Memory B cell (primary cell): ENCODE data around the gene DNAH6.

Source experiments
- ATAC-seq: fragments of 150-1000 bp; cut with Tn5 transposase; 2 replicates; pipeline ENCODE4 v1.10.0; 2021; ENCODE audit warnings: low read depth, mild to moderate bottlenecking, moderate library complexity
- DNase-seq, 2 donors: peaks; one replicate each; pipeline ENCODE4 v3.0.0; 2022; ENCODE audit warnings: low spot score in 2 of 2
- H3K27ac Mint-ChIP-seq: one replicate; pipeline ENCODE4 v1.8.0; 2022; ENCODE audit warnings: mild to moderate bottlenecking, moderate library complexity, mixed read lengths
- H3K27me3 Mint-ChIP-seq: one replicate; pipeline ENCODE4 v1.8.0; 2022; ENCODE audit warnings: mixed read lengths
- H3K36me3 Mint-ChIP-seq: one replicate; pipeline ENCODE4 v1.8.0; 2022; ENCODE audit warnings: mild to moderate bottlenecking, mixed read lengths
- H3K4me1 Mint-ChIP-seq: one replicate; pipeline ENCODE4 v1.8.0; 2022; ENCODE audit warnings: mixed read lengths
- H3K4me3 Mint-ChIP-seq: one replicate; pipeline ENCODE4 v1.8.0; 2022; ENCODE audit warnings: mild to moderate bottlenecking, moderate library complexity, mixed read lengths
- H3K9me3 Mint-ChIP-seq: one replicate; pipeline ENCODE4 v1.8.0; 2022; ENCODE audit warnings: mixed read lengths

Gene DNAH6

GRCh38 chr2:84836215-84836614 lies 319.9 kb downstream of the DNAH6 start:
- Mint-ChIP-seq H3K27ac (no peak overlapping the region), H3K4me3 (no peak overlapping the region), H3K27me3 (no peaks in the 10 kb centered on the region), H3K4me1 (peaks cover 17% of the 10 kb centered on the region), H3K9me3 (peaks cover 8% of the 10 kb centered on the region), H3K36me3 (peaks cover 14% of the 10 kb centered on the region)
- DNase-seq (no peak), ATAC-seq (no peak)

GRCh38 chr2:84838434-84839145 lies 322.3 kb downstream of the DNAH6 start:
- Mint-ChIP-seq H3K36me3 (peaks cover 16% of the 10 kb centered on the region), H3K9me3 (peaks cover 8% of the 10 kb centered on the region), H3K27ac (no peak overlapping the region), H3K4me1 (peaks cover 8% of the 10 kb centered on the region), H3K4me3 (no peak overlapping the region), H3K27me3 (no peaks in the 10 kb centered on the region)
- DNase-seq: no peak
- no peak for ATAC-seq

GRCh38 chr2:84839851-84840250 lies 323.6 kb downstream of the DNAH6 start:
- Mint-ChIP-seq H3K4me3 (no peak overlapping the region), H3K4me1 (peaks cover 9% of the 10 kb centered on the region), H3K27me3 (no peaks in the 10 kb centered on the region), H3K36me3 (peaks cover 19% of the 10 kb centered on the region), H3K9me3 (peaks cover 8% of the 10 kb centered on the region), H3K27ac (no peak overlapping the region)
- DNase-seq (no peak), ATAC-seq (no peak)

GRCh38 chr2:84840306-84840705 lies 324.0 kb downstream of the DNAH6 start:
- H3K9me3 Mint-ChIP-seq: peaks cover 7% of the 10 kb centered on the region
- H3K4me3 Mint-ChIP-seq: no peak overlapping the region
- H3K4me1 Mint-ChIP-seq: peaks cover 10% of the 10 kb centered on the region
- no peaks in the 10 kb centered on the region for H3K27me3 Mint-ChIP-seq
- ATAC-seq (no peak), DNase-seq (no peak)
- peaks cover 18% of the 10 kb centered on the region for H3K36me3 Mint-ChIP-seq
- no peak overlapping the region for H3K27ac Mint-ChIP-seq

- H3K27ac Mint-ChIP-seq: no peak overlapping the region
- H3K4me3 Mint-ChIP-seq: no peak overlapping the region
Observed at GRCh38 chr2:84841577-84841976, 325.3 kb downstream of the DNAH6 start.

GRCh38 chr2:84844141-84844540 lies 327.8 kb downstream of the DNAH6 start:
- Mint-ChIP-seq H3K36me3 (peaks cover 5% of the 10 kb centered on the region), H3K4me1 (peaks cover 37% of the 10 kb centered on the region), H3K27me3 (no peaks in the 10 kb centered on the region), H3K27ac (peak overlapping the region; percentile 18), H3K4me3 (no peak overlapping the region), H3K9me3 (no peaks in the 10 kb centered on the region)
- DNase-seq: no peak
- ATAC-seq: no peak

More at GRCh38 chr2:84841577-84841976, 325.3 kb downstream of the DNAH6 start:
- Mint-ChIP-seq H3K36me3 (peaks cover 16% of the 10 kb centered on the region), H3K27me3 (no peaks in the 10 kb centered on the region), H3K9me3 (peaks cover 3% of the 10 kb centered on the region), H3K4me1 (peaks cover 23% of the 10 kb centered on the region)
- ATAC-seq (no peak), DNase-seq (no peak)

- Mint-ChIP-seq H3K4me3 (peak overlapping the region; percentile 18), H3K27me3 (no peaks in the 10 kb centered on the region), H3K4me1 (peaks cover 34% of the 10 kb centered on the region), H3K36me3 (peaks cover 5% of the 10 kb centered on the region), H3K27ac (peak overlapping the region; percentile 81), H3K9me3 (no peaks in the 10 kb centered on the region)
- DNase-seq (no peak), ATAC-seq (peak; percentile 72)
Observed at GRCh38 chr2:84846041-84846663, 329.9 kb downstream of the DNAH6 start.

- no peak for ATAC-seq
- Mint-ChIP-seq H3K36me3 (peaks cover 5% of the 10 kb centered on the region), H3K9me3 (no peaks in the 10 kb centered on the region), H3K4me1 (peaks cover 34% of the 10 kb centered on the region), H3K4me3 (peak overlapping the region; percentile 14), H3K27ac (peak overlapping the region; percentile 81), H3K27me3 (no peaks in the 10 kb centered on the region)
- no peak for DNase-seq
Observed at GRCh38 chr2:84846741-84847142, 330.4 kb downstream of the DNAH6 start.

- H3K4me3 Mint-ChIP-seq: no peak overlapping the region
- peaks cover 2% of the 10 kb centered on the region for H3K27me3 Mint-ChIP-seq
- H3K27ac Mint-ChIP-seq: peak overlapping the region; percentile 51
- H3K4me1 Mint-ChIP-seq: peaks cover 34% of the 10 kb centered on the region
- H3K9me3 Mint-ChIP-seq: no peaks in the 10 kb centered on the region
- no peak for DNase-seq
- peaks cover 9% of the 10 kb centered on the region for H3K36me3 Mint-ChIP-seq
- no peak for ATAC-seq
Observed at GRCh38 chr2:84847326-84848050, 331.2 kb downstream of the DNAH6 start.

GRCh38 chr2:84849271-84849952 lies 333.1 kb downstream of the DNAH6 start:
- peaks cover 2% of the 10 kb centered on the region for H3K27me3 Mint-ChIP-seq
- ATAC-seq: no peak

GRCh38 chr2:84850471-84850870 lies 334.2 kb downstream of the DNAH6 start:
- no peak overlapping the region for H3K4me3 Mint-ChIP-seq
- DNase-seq (no peak), ATAC-seq (no peak)
- H3K4me1 Mint-ChIP-seq: peaks cover 29% of the 10 kb centered on the region
- peaks cover 11% of the 10 kb centered on the region for H3K36me3 Mint-ChIP-seq
- H3K9me3 Mint-ChIP-seq: peaks cover 3% of the 10 kb centered on the region
- H3K27ac Mint-ChIP-seq: no peak overlapping the region
- H3K27me3 Mint-ChIP-seq: peaks cover 2% of the 10 kb centered on the region

More at GRCh38 chr2:84849271-84849952, 333.1 kb downstream of the DNAH6 start:
- Mint-ChIP-seq H3K36me3 (peaks cover 11% of the 10 kb centered on the region), H3K4me1 (peaks cover 31% of the 10 kb centered on the region), H3K9me3 (peaks cover 3% of the 10 kb centered on the region), H3K27ac (no peak overlapping the region), H3K4me3 (no peak overlapping the region)
- no peak for DNase-seq

GRCh38 chr2:84851876-84852275 lies 335.6 kb downstream of the DNAH6 start:
- ATAC-seq (no peak), DNase-seq (no peak)
- no peak overlapping the region for H3K27ac Mint-ChIP-seq
- H3K4me1 Mint-ChIP-seq: peaks cover 19% of the 10 kb centered on the region
- peaks cover 13% of the 10 kb centered on the region for H3K36me3 Mint-ChIP-seq
- peaks cover 2% of the 10 kb centered on the region for H3K27me3 Mint-ChIP-seq
- no peak overlapping the region for H3K4me3 Mint-ChIP-seq
- peaks cover 5% of the 10 kb centered on the region for H3K9me3 Mint-ChIP-seq

- H3K4me1 Mint-ChIP-seq: peaks cover 15% of the 10 kb centered on the region
- no peak overlapping the region for H3K4me3 Mint-ChIP-seq
- H3K36me3 Mint-ChIP-seq: peaks cover 13% of the 10 kb centered on the region
- H3K9me3 Mint-ChIP-seq: peaks cover 5% of the 10 kb centered on the region
- no peak for DNase-seq
- H3K27me3 Mint-ChIP-seq: peaks cover 2% of the 10 kb centered on the region
- no peak for ATAC-seq
- no peak overlapping the region for H3K27ac Mint-ChIP-seq
Observed at GRCh38 chr2:84854850-84855249, 338.6 kb downstream of the DNAH6 start.

- ATAC-seq (no peak), DNase-seq (no peak)
- Mint-ChIP-seq H3K27me3 (peaks cover 3% of the 10 kb centered on the region), H3K36me3 (peaks cover 13% of the 10 kb centered on the region), H3K27ac (no peak overlapping the region), H3K4me1 (peaks cover 15% of the 10 kb centered on the region), H3K9me3 (peaks cover 5% of the 10 kb centered on the region), H3K4me3 (no peak overlapping the region)
Observed at GRCh38 chr2:84855731-84856130, 339.4 kb downstream of the DNAH6 start.
